HG03432 (cell line): ENCODE results near the gene PDLIM4.

ENCODE experiments used
- ATAC-seq: cut with Tn5 transposase; IDR thresholded peaks from one replicate; pipeline ENCODE4 v1.9.1; 2021; ENCODE audit warnings: mild to moderate bottlenecking, moderate library complexity; ENCODE audit not compliant: unreplicated experiment

PDLIM4 gene

GRCh38 chr5:132301344-132302271 lies 44.1 kb downstream of the PDLIM4 start:
- ATAC-seq = no peak

GRCh38 chr5:132302413-132302812 lies 44.9 kb downstream of the PDLIM4 start:
- no peak for ATAC-seq

GRCh38 chr5:132303589-132303988 lies 46.1 kb downstream of the PDLIM4 start:
- ATAC-seq = no peak

GRCh38 chr5:132305420-132305819 lies 47.9 kb downstream of the PDLIM4 start:
- no peak for ATAC-seq

- no peak for ATAC-seq
These were observed 51.2 kb downstream of the PDLIM4 start for GRCh38 chr5:132308701-132309100.

GRCh38 chr5:132309679-132310078 lies 52.2 kb downstream of the PDLIM4 start:
- ATAC-seq = no peak

- ATAC-seq = no peak
These were observed 52.8 kb downstream of the PDLIM4 start for GRCh38 chr5:132310141-132310834.

- no peak for ATAC-seq
These were observed 55.9 kb downstream of the PDLIM4 start for GRCh38 chr5:132313366-132313765.

GRCh38 chr5:132313961-132314432 lies 56.5 kb downstream of the PDLIM4 start:
- no peak for ATAC-seq

GRCh38 chr5:132315529-132316067 lies 58.1 kb downstream of the PDLIM4 start:
- no peak for ATAC-seq

- ATAC-seq = no peak
These were observed 62.5 kb downstream of the PDLIM4 start for GRCh38 chr5:132319975-132320374.

- ATAC-seq = no peak
These were observed 63.7 kb downstream of the PDLIM4 start for GRCh38 chr5:132321109-132321721.

- no peak for ATAC-seq
These were observed 64.8 kb downstream of the PDLIM4 start for GRCh38 chr5:132322266-132322665.
